Testis (tissue), 3 donors: ENCODE results near the gene RNF38. TPM values are rescaled to one million over a fixed set of nuclear protein-coding genes. Genes with fewer than 3 reads are reported as not detected.

Experiments
- DNase-seq: peaks from one replicate; pipeline ENCODE4 v3.0.0-alpha.2; 2019
- H3K27ac ChIP-seq, 2 donors: fragments of 200-600 bp; sonication (generic); one replicate each; pipeline ENCODE4 v1.5.1; 2019
- H3K27me3 ChIP-seq: fragments of 200-600 bp; sonication (generic); one replicate; pipeline ENCODE4 v1.5.1; 2019
- H3K36me3 ChIP-seq: fragments of 200-600 bp; sonication (generic); one replicate; pipeline ENCODE4 v1.5.1; 2017; ENCODE audit warnings: low read depth; ENCODE audit errors: missing control alignments
- H3K4me1 ChIP-seq: fragments of 200-600 bp; sonication (generic); one replicate; pipeline ENCODE4 v1.5.1; 2019
- H3K4me3 ChIP-seq, 2 donors: fragments of 200-600 bp; sonication (generic); one replicate each; pipeline ENCODE4 v1.5.1; 2017 to 2019
- H3K9me3 ChIP-seq: fragments of 200-600 bp; sonication (generic); one replicate; pipeline ENCODE4 v1.5.1; 2017
- CTCF ChIP-seq, 3 experiments: fragments of 450-650 bp in 2 of 3; fragments of 200-600 bp in 1 of 3; sonication (generic) in 1 of 3; IDR thresholded peaks; one replicate each; pipeline ENCODE4 v1.5.1; 2016 to 2019; ENCODE audit warnings: antibody characterized with exemption in 3 of 3, mild to moderate bottlenecking in 2 of 3, moderate library complexity in 1 of 3
- POLR2A ChIP-seq: fragments of 450-650 bp; IDR thresholded peaks from one replicate; pipeline ENCODE4 v1.6.1; 2017; ENCODE audit warnings: antibody characterized with exemption, mild to moderate bottlenecking, moderate library complexity
- WGBS, 2 donors: methylation state at CpG; one replicate each; pipeline ENCODE4 v1.1.5; 2018; 5-methylcytosine and 5-hydroxymethylcytosine counted together
- intact Hi-C: fragments of 100-400 bp; cut with DNase I; formaldehyde crosslinking; loops from one replicate; pipeline ENCODE4 v1.15.1; 2023; ENCODE audit warnings: low total_unique reads
- polyA plus RNA-seq: library from polyadenylated mRNA; stranded (reverse); fragments of 350-450 nt; fragmentation: Illumina TruSeq; extraction: RNeasy Lipid Tissue Mini Kit (QIAGEN cat#74804); gene quantifications from one replicate; pipeline ENCODE4 v1.2.3, GENCODE V29; 2014; ENCODE audit warnings: low read depth, low replicate concordance; ENCODE audit not compliant: insufficient read depth
- total RNA-seq, 2 donors: library from RNA; depleted of rRNA; stranded (reverse); fragments of >200 nt; gene quantifications; one replicate each; pipeline ENCODE4 v1.2.3, GENCODE V29; 2016

The RNF38 gene
- total and polyA plus RNA-seq, 3 donors from 2014 or later: 116 to 197 (median 117) TPM

GRCh38 chr9:36289836-36290435, 110.1 kb downstream of the RNF38 start:
- Histone ChIP-seq H3K4me1 (no peaks in the 10 kb centered on the region), H3K27me3 (no peaks in the 10 kb centered on the region), H3K36me3 (no peaks in the 10 kb centered on the region), H3K4me3 (no peak overlapping the region), H3K27ac (no peak overlapping the region), H3K9me3 (no peaks in the 10 kb centered on the region)
- intact Hi-C loops: no loop called here
- no peak for DNase-seq
- 95 to 100% methylated on average over 3 of the region's 3 CpGs for WGBS, 2 donors
- no peak for TF ChIP-seq CTCF (IDR thresholded peaks at IDR 0.05)
- no peak for TF ChIP-seq POLR2A

GRCh38 chr9:36288070-36288469, 112.0 kb downstream of the RNF38 start:
- no peak for DNase-seq
- Histone ChIP-seq H3K4me1 (no peaks in the 10 kb centered on the region), H3K27me3 (no peaks in the 10 kb centered on the region), H3K4me3 (no peak overlapping the region), H3K27ac (no peak overlapping the region), H3K9me3 (no peaks in the 10 kb centered on the region), H3K36me3 (no peaks in the 10 kb centered on the region)
- intact Hi-C loops: no loop called here
- 90 to 91% methylated on average over 3 of the region's 3 CpGs for WGBS, 2 donors
- TF ChIP-seq POLR2A (no peak), CTCF (IDR thresholded peaks at IDR 0.05) (no peak)

Other genes with a start within 250 kb of the RNF38 start
- 10 to 100 TPM; 48.7 to 84.8 TPM for gene CCIN, start 230.9 kb downstream of the RNF38 start, total RNA-seq
- 171 TPM for gene CCIN, start 230.9 kb downstream of the RNF38 start, polyA plus RNA-seq
- gene CLTA, start 209.3 kb downstream of the RNF38 start, total RNA-seq: 100 to 1,000 TPM; 135 to 168 TPM
- 208 TPM for gene CLTA, start 209.3 kb downstream of the RNF38 start, polyA plus RNA-seq
- gene GNE, start 141.8 kb downstream of the RNF38 start, total RNA-seq: 10 to 100 TPM; 22.7 to 26.6 TPM
- 13.2 TPM for gene GNE, start 141.8 kb downstream of the RNF38 start, polyA plus RNA-seq
- gene MELK, start 172.6 kb upstream of the RNF38 start, total RNA-seq: 10 to 100 TPM; 18.8 to 19.2 TPM
- gene MELK, start 172.6 kb upstream of the RNF38 start, polyA plus RNA-seq: 15.2 TPM